HepG2 (cell line): Measurements from ENCODE around the gene SMG5. TPM values are rescaled to one million over a fixed set of nuclear protein-coding genes. Genes with fewer than 3 reads are reported as not detected.

Source experiments
- CENPT ChIP-seq: sonication (generic); formaldehyde crosslinking; IDR thresholded peaks from 2 replicates; pipeline ENCODE4 v1.8.0; 2022; ENCODE audit warnings: low read depth, mild to moderate bottlenecking, moderate library complexity, missing genetic modification reagents
- CHD2 ChIP-seq: IDR thresholded peaks from 2 replicates; pipeline ENCODE4 v1.6.1; 2011; ENCODE audit warnings: low read depth, low read length, improper control_type of control experiment
- HNRNPL ChIP-seq: fragments of 200-400 bp; formaldehyde crosslinking; IDR thresholded peaks from 2 replicates; pipeline ENCODE4 v1.6.1; 2017; ENCODE audit warnings: mild to moderate bottlenecking, low read depth, low read length
- MED1 ChIP-seq: sonication (generic); formaldehyde crosslinking; IDR thresholded peaks from 2 replicates; pipeline ENCODE4 v1.4.0; 2020; ENCODE audit warnings: missing genetic modification reagents
- NR2C2 ChIP-seq: sonication (generic); formaldehyde crosslinking; IDR thresholded peaks from 2 replicates; pipeline ENCODE4 v1.4.0; 2020; ENCODE audit warnings: missing genetic modification reagents, mild to moderate bottlenecking, moderate library complexity, borderline replicate concordance
- POLR2G ChIP-seq: fragments of 200-400 bp; formaldehyde crosslinking; IDR thresholded peaks from 2 replicates; pipeline ENCODE4 v1.6.1; 2018; ENCODE audit warnings: mild to moderate bottlenecking, low read depth, low read length, moderate library complexity
- PRPF4 ChIP-seq: fragments of 200-400 bp; formaldehyde crosslinking; IDR thresholded peaks from 2 replicates; pipeline ENCODE4 v1.6.1; 2016; ENCODE audit warnings: low read length, low read depth; ENCODE audit not compliant: poor library complexity, severe bottlenecking
- REPIN1 ChIP-seq: sonication (generic); formaldehyde crosslinking; IDR thresholded peaks from 2 replicates; pipeline ENCODE4 v1.8.0; 2022; ENCODE audit warnings: missing genetic modification reagents, low read depth, mild to moderate bottlenecking, borderline replicate concordance
- SALL1 ChIP-seq: sonication (generic); formaldehyde crosslinking; IDR thresholded peaks from 2 replicates; pipeline ENCODE4 v1.8.0; 2022; ENCODE audit warnings: mild to moderate bottlenecking, missing genetic modification reagents
- SATB2 ChIP-seq: sonication (generic); formaldehyde crosslinking; IDR thresholded peaks from 2 replicates; pipeline ENCODE4 v1.5.0; 2020; ENCODE audit warnings: missing genetic modification reagents
- SP2 ChIP-seq: sonication (generic); formaldehyde crosslinking; IDR thresholded peaks from 2 replicates; pipeline ENCODE4 v1.5.1; 2020; ENCODE audit warnings: mild to moderate bottlenecking, missing genetic modification reagents
- TMF1 ChIP-seq: sonication (generic); formaldehyde crosslinking; IDR thresholded peaks from 2 replicates; pipeline ENCODE4 v1.8.1; 2022; ENCODE audit warnings: low read depth, missing genetic modification reagents
- XBP1 ChIP-seq: sonication (generic); formaldehyde crosslinking; IDR thresholded peaks from 2 replicates; pipeline ENCODE4 v1.5.0; 2020; ENCODE audit warnings: missing genetic modification reagents
- ZMYM4 ChIP-seq: sonication (generic); formaldehyde crosslinking; IDR thresholded peaks from 2 replicates; pipeline ENCODE4 v1.8.1; 2023; ENCODE audit warnings: mild to moderate bottlenecking, missing genetic modification reagents
- ZNF207 ChIP-seq: fragments of 450-650 bp; IDR thresholded peaks from 2 replicates; pipeline ENCODE4 v1.6.1; 2016; ENCODE audit warnings: antibody characterized with exemption, borderline replicate concordance
- ZNF383 ChIP-seq: sonication (generic); formaldehyde crosslinking; IDR thresholded peaks from 2 replicates; pipeline ENCODE4 v1.4.0; 2020; ENCODE audit warnings: missing genetic modification reagents, mild to moderate bottlenecking, borderline replicate concordance
- ZNF749 ChIP-seq: sonication (generic); formaldehyde crosslinking; IDR thresholded peaks from 2 replicates; pipeline ENCODE4 v1.8.0; 2022; ENCODE audit warnings: mild to moderate bottlenecking, missing genetic modification reagents, moderate library complexity, borderline replicate concordance
- polyA plus RNA-seq, 8 experiments: library from polyadenylated mRNA; depleted of rRNA in 3 of 8; stranded (reverse) in 7 of 8; unstranded in 1 of 8; fragments of >200 nt; fragmentation: Illumina TruSeq in 4 of 8; extraction: Trizol in 4 of 8; gene quantifications; 2 replicates each; pipeline versions ENCODE4 v1.2.1 to v1.2.3, GENCODE V29; 2011 to 2016; ENCODE audit warnings: low read depth in 4 of 8, missing spikeins in 1 of 8, mixed read lengths in 1 of 8; ENCODE audit not compliant: insufficient read depth in 1 of 8
- total RNA-seq, 5 experiments: library from RNA; depleted of rRNA; stranded (reverse); fragments of >200 nt; fragmentation: Illumina TruSeq; extraction: Trizol; gene quantifications; 2 replicates each; pipeline ENCODE4 v1.2.3, GENCODE V29; 2016; ENCODE audit warnings: low read depth in 1 of 5
- TF ChIP-seq, protein P1 (sequence below): IDR thresholded peaks from 2 replicates; pipeline ENCODE4 v1.6.1; 2016; ENCODE audit warnings: low read depth, control low read depth
- TF ChIP-seq, protein P2 (sequence below): sonication (generic); formaldehyde crosslinking; IDR thresholded peaks from 2 replicates; pipeline ENCODE4 v1.4.0; 2020; ENCODE audit warnings: low read depth, mild to moderate bottlenecking, missing genetic modification reagents
- TF ChIP-seq, protein P3 (sequence below): sonication (generic); formaldehyde crosslinking; IDR thresholded peaks from 2 replicates; pipeline ENCODE4 v1.9.0; 2022; ENCODE audit warnings: low read depth, missing genetic modification reagents
- TF ChIP-seq, protein P4 (sequence below): IDR thresholded peaks from 2 replicates; pipeline ENCODE4 v1.6.1; 2016; ENCODE audit warnings: mild to moderate bottlenecking, missing biosample characterization, missing genetic modification reagents
- TF ChIP-seq, protein P5 (sequence below): sonication (generic); formaldehyde crosslinking; conservative IDR thresholded peaks from 2 replicates; pipeline ENCODE4 v1.4.0; 2020; ENCODE audit warnings: mild to moderate bottlenecking, missing genetic modification reagents, moderate library complexity

The SMG5 gene
- total and polyA plus RNA-seq, 2 of the 13 experiments (the other 11 are each of a cell fraction or from before 2014, with no cell fraction given), result 50.5 to 84.0 TPM

DNA sequence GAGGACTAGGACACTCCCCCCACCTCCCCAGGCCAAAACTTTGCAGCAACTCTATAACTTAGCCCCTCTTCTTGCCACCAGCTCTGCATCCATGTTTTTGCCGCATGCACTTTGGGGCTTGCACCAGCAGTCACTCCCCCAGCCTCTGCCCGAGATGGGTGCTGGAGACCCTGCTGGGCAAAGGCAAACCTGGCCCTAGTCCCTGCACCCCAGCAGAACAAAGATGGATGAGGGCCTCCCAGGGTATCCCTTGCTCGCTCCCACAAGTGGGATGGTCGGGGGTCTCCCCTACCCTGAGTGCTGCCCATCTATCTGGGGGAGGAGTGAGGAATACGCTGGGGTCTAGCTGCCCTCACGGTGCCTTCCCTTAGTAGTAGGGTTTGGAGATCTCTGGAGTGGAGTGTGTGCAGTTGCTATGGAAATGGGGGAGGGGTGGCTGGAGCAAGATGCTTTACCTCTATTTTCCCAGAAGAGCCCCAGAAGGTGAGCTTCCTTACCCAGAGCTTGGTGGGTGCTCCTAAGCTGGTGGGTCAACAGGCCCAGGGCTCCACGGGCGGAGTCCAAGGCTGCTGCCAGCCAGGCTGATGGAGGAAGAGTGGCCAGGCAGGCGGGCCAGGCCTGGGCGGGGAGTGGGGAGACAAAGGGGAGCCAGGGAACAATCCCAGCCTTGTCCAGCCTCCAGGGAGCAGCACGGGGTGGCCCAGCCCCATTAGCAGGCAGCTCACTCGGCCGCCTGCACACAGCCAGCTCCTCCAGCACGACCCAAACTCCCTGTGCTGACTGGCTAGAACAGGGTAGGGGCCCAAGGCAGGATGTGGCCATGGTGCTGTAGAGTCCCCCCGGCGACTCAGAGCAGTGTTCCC lies 34.9 kb downstream of the SMG5 start, which contains the start of gene PAQR6 (continued):
- TF ChIP-seq SP2 (CRISPR knock-in tag), result no peak
- no peak for TF ChIP-seq MED1
- TF ChIP-seq, protein P1, sequence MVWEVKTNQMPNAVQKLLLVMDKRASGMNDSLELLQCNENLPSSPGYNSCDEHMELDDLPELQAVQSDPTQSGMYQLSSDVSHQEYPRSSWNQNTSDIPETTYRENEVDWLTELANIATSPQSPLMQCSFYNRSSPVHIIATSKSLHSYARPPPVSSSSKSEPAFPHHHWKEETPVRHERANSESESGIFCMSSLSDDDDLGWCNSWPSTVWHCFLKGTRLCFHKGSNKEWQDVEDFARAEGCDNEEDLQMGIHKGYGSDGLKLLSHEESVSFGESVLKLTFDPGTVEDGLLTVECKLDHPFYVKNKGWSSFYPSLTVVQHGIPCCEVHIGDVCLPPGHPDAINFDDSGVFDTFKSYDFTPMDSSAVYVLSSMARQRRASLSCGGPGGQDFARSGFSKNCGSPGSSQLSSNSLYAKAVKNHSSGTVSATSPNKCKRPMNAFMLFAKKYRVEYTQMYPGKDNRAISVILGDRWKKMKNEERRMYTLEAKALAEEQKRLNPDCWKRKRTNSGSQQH (CRISPR knock-in tag), result no peak
- TF ChIP-seq NR2C2, result no peak
- TF ChIP-seq REPIN1 (CRISPR knock-in tag), result no peak
- TF ChIP-seq CHD2, result no peak
- no peak for TF ChIP-seq ZMYM4 (CRISPR knock-in tag)
- no peak for TF ChIP-seq ZNF383
- TF ChIP-seq TMF1, result no peak
- TF ChIP-seq, protein P2, sequence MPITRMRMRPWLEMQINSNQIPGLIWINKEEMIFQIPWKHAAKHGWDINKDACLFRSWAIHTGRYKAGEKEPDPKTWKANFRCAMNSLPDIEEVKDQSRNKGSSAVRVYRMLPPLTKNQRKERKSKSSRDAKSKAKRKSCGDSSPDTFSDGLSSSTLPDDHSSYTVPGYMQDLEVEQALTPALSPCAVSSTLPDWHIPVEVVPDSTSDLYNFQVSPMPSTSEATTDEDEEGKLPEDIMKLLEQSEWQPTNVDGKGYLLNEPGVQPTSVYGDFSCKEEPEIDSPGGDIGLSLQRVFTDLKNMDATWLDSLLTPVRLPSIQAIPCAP (CRISPR knock-in tag), result no peak
- no peak for TF ChIP-seq SALL1
- no peak for TF ChIP-seq ZNF749 (CRISPR knock-in tag)
- 0 out of 2 replicates have a peak, but pooled peaks have one; percentile 37 for TF ChIP-seq HNRNPL
- TF ChIP-seq PRPF4, result no peak
- TF ChIP-seq, protein P3, sequence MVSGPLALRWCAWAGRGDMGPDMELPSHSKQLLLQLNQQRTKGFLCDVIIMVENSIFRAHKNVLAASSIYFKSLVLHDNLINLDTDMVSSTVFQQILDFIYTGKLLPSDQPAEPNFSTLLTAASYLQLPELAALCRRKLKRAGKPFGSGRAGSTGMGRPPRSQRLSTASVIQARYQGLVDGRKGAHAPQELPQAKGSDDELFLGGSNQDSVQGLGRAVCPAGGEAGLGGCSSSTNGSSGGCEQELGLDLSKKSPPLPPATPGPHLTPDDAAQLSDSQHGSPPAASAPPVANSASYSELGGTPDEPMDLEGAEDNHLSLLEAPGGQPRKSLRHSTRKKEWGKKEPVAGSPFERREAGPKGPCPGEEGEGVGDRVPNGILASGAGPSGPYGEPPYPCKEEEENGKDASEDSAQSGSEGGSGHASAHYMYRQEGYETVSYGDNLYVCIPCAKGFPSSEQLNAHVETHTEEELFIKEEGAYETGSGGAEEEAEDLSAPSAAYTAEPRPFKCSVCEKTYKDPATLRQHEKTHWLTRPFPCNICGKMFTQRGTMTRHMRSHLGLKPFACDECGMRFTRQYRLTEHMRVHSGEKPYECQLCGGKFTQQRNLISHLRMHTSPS (CRISPR knock-in tag), result peak; percentile 26; the same call in 1 of the 2 replicates
- no peak for TF ChIP-seq ZNF207
- no peak for TF ChIP-seq XBP1 (CRISPR knock-in tag)
- TF ChIP-seq, protein P4, sequence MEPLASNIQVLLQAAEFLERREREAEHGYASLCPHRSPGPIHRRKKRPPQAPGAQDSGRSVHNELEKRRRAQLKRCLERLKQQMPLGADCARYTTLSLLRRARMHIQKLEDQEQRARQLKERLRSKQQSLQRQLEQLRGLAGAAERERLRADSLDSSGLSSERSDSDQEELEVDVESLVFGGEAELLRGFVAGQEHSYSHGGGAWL (CRISPR knock-in tag), result 0 out of 2 replicates have a peak, but pooled peaks have one; percentile 32
- TF ChIP-seq SATB2 (CRISPR knock-in tag), result no peak
- TF ChIP-seq, protein P5, sequence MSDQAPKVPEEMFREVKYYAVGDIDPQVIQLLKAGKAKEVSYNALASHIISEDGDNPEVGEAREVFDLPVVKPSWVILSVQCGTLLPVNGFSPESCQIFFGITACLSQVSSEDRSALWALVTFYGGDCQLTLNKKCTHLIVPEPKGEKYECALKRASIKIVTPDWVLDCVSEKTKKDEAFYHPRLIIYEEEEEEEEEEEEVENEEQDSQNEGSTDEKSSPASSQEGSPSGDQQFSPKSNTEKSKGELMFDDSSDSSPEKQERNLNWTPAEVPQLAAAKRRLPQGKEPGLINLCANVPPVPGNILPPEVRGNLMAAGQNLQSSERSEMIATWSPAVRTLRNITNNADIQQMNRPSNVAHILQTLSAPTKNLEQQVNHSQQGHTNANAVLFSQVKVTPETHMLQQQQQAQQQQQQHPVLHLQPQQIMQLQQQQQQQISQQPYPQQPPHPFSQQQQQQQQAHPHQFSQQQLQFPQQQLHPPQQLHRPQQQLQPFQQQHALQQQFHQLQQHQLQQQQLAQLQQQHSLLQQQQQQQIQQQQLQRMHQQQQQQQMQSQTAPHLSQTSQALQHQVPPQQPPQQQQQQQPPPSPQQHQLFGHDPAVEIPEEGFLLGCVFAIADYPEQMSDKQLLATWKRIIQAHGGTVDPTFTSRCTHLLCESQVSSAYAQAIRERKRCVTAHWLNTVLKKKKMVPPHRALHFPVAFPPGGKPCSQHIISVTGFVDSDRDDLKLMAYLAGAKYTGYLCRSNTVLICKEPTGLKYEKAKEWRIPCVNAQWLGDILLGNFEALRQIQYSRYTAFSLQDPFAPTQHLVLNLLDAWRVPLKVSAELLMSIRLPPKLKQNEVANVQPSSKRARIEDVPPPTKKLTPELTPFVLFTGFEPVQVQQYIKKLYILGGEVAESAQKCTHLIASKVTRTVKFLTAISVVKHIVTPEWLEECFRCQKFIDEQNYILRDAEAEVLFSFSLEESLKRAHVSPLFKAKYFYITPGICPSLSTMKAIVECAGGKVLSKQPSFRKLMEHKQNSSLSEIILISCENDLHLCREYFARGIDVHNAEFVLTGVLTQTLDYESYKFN (CRISPR knock-in tag), result no peak
- TF ChIP-seq CENPT (CRISPR knock-in tag), result no peak
- peak; percentile 29 for TF ChIP-seq POLR2G
